ENCODE data around the gene DOCK2.

Gene DOCK2

GRCh38 chr5:169958278-169958677 lies 321.2 kb downstream of the DOCK2 start:
- Histone ChIP-seq H3K4me3 (ENCODE audit: low read depth, low read length) (no peak overlapping the region), H3K27ac (ENCODE audit: low read depth, low read length) (no peak overlapping the region), H3K36me3 (ENCODE audit: control insufficient read depth, insufficient read depth, low read length) (no peaks in the 10 kb centered on the region), H3K9me3 (ENCODE audit: control insufficient read depth, insufficient read depth, low read depth, low read length) (no peaks in the 10 kb centered on the region), H3K4me1 (ENCODE audit: control insufficient read depth, insufficient read depth, low read length) (no peaks in the 10 kb centered on the region), H3K27me3 (ENCODE audit: control insufficient read depth, insufficient read depth, low read length) (no peaks in the 10 kb centered on the region), H3K9ac (ENCODE audit: low read length) (no peak overlapping the region)

GRCh38 chr5:169960659-169961058 lies 323.6 kb downstream of the DOCK2 start:
- no peaks in the 10 kb centered on the region; the same call in 1 of the 2 replicates for H3K4me1 ChIP-seq (ENCODE audit: control insufficient read depth, insufficient read depth, low read length)
- H3K9me3 ChIP-seq (ENCODE audit: control insufficient read depth, insufficient read depth, low read depth, low read length), result no peaks in the 10 kb centered on the region
- no peaks in the 10 kb centered on the region for H3K27me3 ChIP-seq (ENCODE audit: control insufficient read depth, insufficient read depth, low read length)
- no peak overlapping the region for H3K27ac ChIP-seq (ENCODE audit: low read depth, low read length)
- H3K9ac ChIP-seq (ENCODE audit: low read length), result no peak overlapping the region
- no peaks in the 10 kb centered on the region for H3K36me3 ChIP-seq (ENCODE audit: control insufficient read depth, insufficient read depth, low read length)
- H3K4me3 ChIP-seq (ENCODE audit: low read depth, low read length), result no peak overlapping the region

GRCh38 chr5:169964246-169964645 lies 327.2 kb downstream of the DOCK2 start:
- Histone ChIP-seq H3K4me3 (ENCODE audit: low read depth, low read length) (no peak overlapping the region), H3K36me3 (ENCODE audit: control insufficient read depth, insufficient read depth, low read length) (no peaks in the 10 kb centered on the region), H3K27me3 (ENCODE audit: control insufficient read depth, insufficient read depth, low read length) (no peaks in the 10 kb centered on the region), H3K27ac (ENCODE audit: low read depth, low read length) (no peak overlapping the region), H3K9me3 (ENCODE audit: control insufficient read depth, insufficient read depth, low read depth, low read length) (no peaks in the 10 kb centered on the region), H3K9ac (ENCODE audit: low read length) (no peak overlapping the region), H3K4me1 (ENCODE audit: control insufficient read depth, insufficient read depth, low read length) (no peaks in the 10 kb centered on the region; the same call in none of the 2 replicates)

- Histone ChIP-seq H3K36me3 (ENCODE audit: control insufficient read depth, insufficient read depth, low read length) (no peaks in the 10 kb centered on the region), H3K9ac (ENCODE audit: low read length) (no peak overlapping the region), H3K9me3 (ENCODE audit: control insufficient read depth, insufficient read depth, low read depth, low read length) (no peaks in the 10 kb centered on the region), H3K4me3 (ENCODE audit: low read depth, low read length) (no peak overlapping the region), H3K27me3 (ENCODE audit: control insufficient read depth, insufficient read depth, low read length) (no peaks in the 10 kb centered on the region), H3K4me1 (ENCODE audit: control insufficient read depth, insufficient read depth, low read length) (peaks cover 4% of the 10 kb centered on the region; the same call in 1 of the 2 replicates), H3K27ac (ENCODE audit: low read depth, low read length) (no peak overlapping the region)
These were observed 333.3 kb downstream of the DOCK2 start for GRCh38 chr5:169970339-169970738.

GRCh38 chr5:169970911-169971765 lies 334.1 kb downstream of the DOCK2 start:
- no peak overlapping the region for H3K27ac ChIP-seq (ENCODE audit: low read depth, low read length)
- no peak overlapping the region for H3K9ac ChIP-seq (ENCODE audit: low read length)
- H3K36me3 ChIP-seq (ENCODE audit: control insufficient read depth, insufficient read depth, low read length), result no peaks in the 10 kb centered on the region
- no peak overlapping the region for H3K4me3 ChIP-seq (ENCODE audit: low read depth, low read length)
- H3K4me1 ChIP-seq (ENCODE audit: control insufficient read depth, insufficient read depth, low read length), result peaks cover 5% of the 10 kb centered on the region; the same call in 1 of the 2 replicates
- H3K9me3 ChIP-seq (ENCODE audit: control insufficient read depth, insufficient read depth, low read depth, low read length), result no peaks in the 10 kb centered on the region
- H3K27me3 ChIP-seq (ENCODE audit: control insufficient read depth, insufficient read depth, low read length), result no peaks in the 10 kb centered on the region

GRCh38 chr5:169971780-169972179 lies 334.7 kb downstream of the DOCK2 start:
- Histone ChIP-seq H3K27ac (ENCODE audit: low read depth, low read length) (no peak overlapping the region), H3K36me3 (ENCODE audit: control insufficient read depth, insufficient read depth, low read length) (no peaks in the 10 kb centered on the region), H3K9ac (ENCODE audit: low read length) (no peak overlapping the region), H3K4me1 (ENCODE audit: control insufficient read depth, insufficient read depth, low read length) (peaks cover 11% of the 10 kb centered on the region), H3K9me3 (ENCODE audit: control insufficient read depth, insufficient read depth, low read depth, low read length) (no peaks in the 10 kb centered on the region), H3K4me3 (ENCODE audit: low read depth, low read length) (no peak overlapping the region), H3K27me3 (ENCODE audit: control insufficient read depth, insufficient read depth, low read length) (no peaks in the 10 kb centered on the region)

- H3K4me3 ChIP-seq (ENCODE audit: low read depth, low read length), result no peak overlapping the region
- H3K9ac ChIP-seq (ENCODE audit: low read length), result no peak overlapping the region
- H3K27me3 ChIP-seq (ENCODE audit: control insufficient read depth, insufficient read depth, low read length), result peaks cover 2% of the 10 kb centered on the region; the same call in 1 of the 2 replicates
- no peaks in the 10 kb centered on the region for H3K36me3 ChIP-seq (ENCODE audit: control insufficient read depth, insufficient read depth, low read length)
- H3K4me1 ChIP-seq (ENCODE audit: control insufficient read depth, insufficient read depth, low read length), result peaks cover 24% of the 10 kb centered on the region
- no peaks in the 10 kb centered on the region for H3K9me3 ChIP-seq (ENCODE audit: control insufficient read depth, insufficient read depth, low read depth, low read length)
- H3K27ac ChIP-seq (ENCODE audit: low read depth, low read length), result no peak overlapping the region
These were observed 336.0 kb downstream of the DOCK2 start for GRCh38 chr5:169973056-169973455.

- no peaks in the 10 kb centered on the region for H3K36me3 ChIP-seq (ENCODE audit: control insufficient read depth, insufficient read depth, low read length)
- peaks cover 13% of the 10 kb centered on the region; the same call in 1 of the 2 replicates for H3K27me3 ChIP-seq (ENCODE audit: control insufficient read depth, insufficient read depth, low read length)
- no peaks in the 10 kb centered on the region for H3K9me3 ChIP-seq (ENCODE audit: control insufficient read depth, insufficient read depth, low read depth, low read length)
- H3K4me3 ChIP-seq (ENCODE audit: low read depth, low read length), result no peak overlapping the region
- H3K9ac ChIP-seq (ENCODE audit: low read length), result no peak overlapping the region
- no peak overlapping the region for H3K27ac ChIP-seq (ENCODE audit: low read depth, low read length)
- peaks cover 35% of the 10 kb centered on the region for H3K4me1 ChIP-seq (ENCODE audit: control insufficient read depth, insufficient read depth, low read length)
These were observed 337.2 kb downstream of the DOCK2 start for GRCh38 chr5:169974121-169974770.

GRCh38 chr5:169978714-169979113 lies 341.6 kb downstream of the DOCK2 start:
- Histone ChIP-seq H3K27ac (ENCODE audit: low read depth, low read length) (no peak overlapping the region), H3K9ac (ENCODE audit: low read length) (no peak overlapping the region), H3K36me3 (ENCODE audit: control insufficient read depth, insufficient read depth, low read length) (no peaks in the 10 kb centered on the region), H3K9me3 (ENCODE audit: control insufficient read depth, insufficient read depth, low read depth, low read length) (no peaks in the 10 kb centered on the region), H3K27me3 (ENCODE audit: control insufficient read depth, insufficient read depth, low read length) (peaks cover 17% of the 10 kb centered on the region; the same call in 1 of the 2 replicates), H3K4me1 (ENCODE audit: control insufficient read depth, insufficient read depth, low read length) (peaks cover 44% of the 10 kb centered on the region), H3K4me3 (ENCODE audit: low read depth, low read length) (no peak overlapping the region; the same call in 1 of the 2 replicates)

- Histone ChIP-seq H3K27me3 (ENCODE audit: control insufficient read depth, insufficient read depth, low read length) (peaks cover 17% of the 10 kb centered on the region; the same call in 1 of the 2 replicates), H3K9ac (ENCODE audit: low read length) (peak overlapping the region; percentile 27), H3K4me3 (ENCODE audit: low read depth, low read length) (peak overlapping the region; percentile 55), H3K9me3 (ENCODE audit: control insufficient read depth, insufficient read depth, low read depth, low read length) (no peaks in the 10 kb centered on the region), H3K27ac (ENCODE audit: low read depth, low read length) (peak overlapping the region; percentile 7; the same call in 1 of the 2 replicates), H3K36me3 (ENCODE audit: control insufficient read depth, insufficient read depth, low read length) (no peaks in the 10 kb centered on the region), H3K4me1 (ENCODE audit: control insufficient read depth, insufficient read depth, low read length) (peaks cover 44% of the 10 kb centered on the region)
These were observed 342.8 kb downstream of the DOCK2 start for GRCh38 chr5:169979871-169980270.

Measured in HUES6 (cell line).